GM21576 (cell line): ENCODE data around the gene ARG2.
A peak's percentile ranks its signal among the peaks of the same experiment; 100 is the strongest.

ENCODE experiments used
- ATAC-seq: cut with Tn5 transposase; IDR thresholded peaks from one replicate; pipeline ENCODE4 v1.9.1; 2021; ENCODE audit warnings: mild to moderate bottlenecking, moderate library complexity; ENCODE audit not compliant: unreplicated experiment

ARG2 gene

GRCh38 chr14:67619446-67620216 lies at the start of gene ARG2:
TSS of gene ARG2 (plus strand) at chr14:67619920. CDS start at chr14:67619978, 58 bp downstream.
- peak; percentile 92 for ATAC-seq

GRCh38 chr14:67570453-67570852 lies 49.3 kb upstream of the ARG2 start:
- no peak for ATAC-seq

- no peak for ATAC-seq
These were observed 48.3 kb upstream of the ARG2 start for GRCh38 chr14:67571275-67571990.

DNA sequence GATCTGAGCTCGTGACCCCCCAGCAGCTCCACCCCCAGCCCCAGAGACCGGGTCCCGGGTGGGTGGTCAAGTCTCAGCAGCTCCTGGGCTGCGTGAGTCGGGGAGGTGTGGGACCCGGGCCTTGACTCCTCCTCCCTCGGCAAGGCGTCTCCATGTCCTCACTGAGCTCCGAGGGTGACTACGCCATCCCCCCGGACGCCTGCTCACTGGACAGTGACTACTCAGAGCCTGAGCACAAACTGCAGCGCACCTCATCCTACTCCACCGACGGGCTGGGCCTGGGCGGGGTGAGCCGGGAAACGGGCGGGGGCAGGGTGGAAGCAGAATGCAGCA lies 47.8 kb upstream of the ARG2 start:
- no peak for ATAC-seq

- ATAC-seq = no peak
These were observed 47.1 kb upstream of the ARG2 start for GRCh38 chr14:67572608-67573007.

GRCh38 chr14:67573228-67574010 lies 46.3 kb upstream of the ARG2 start:
- no peak for ATAC-seq

DNA sequence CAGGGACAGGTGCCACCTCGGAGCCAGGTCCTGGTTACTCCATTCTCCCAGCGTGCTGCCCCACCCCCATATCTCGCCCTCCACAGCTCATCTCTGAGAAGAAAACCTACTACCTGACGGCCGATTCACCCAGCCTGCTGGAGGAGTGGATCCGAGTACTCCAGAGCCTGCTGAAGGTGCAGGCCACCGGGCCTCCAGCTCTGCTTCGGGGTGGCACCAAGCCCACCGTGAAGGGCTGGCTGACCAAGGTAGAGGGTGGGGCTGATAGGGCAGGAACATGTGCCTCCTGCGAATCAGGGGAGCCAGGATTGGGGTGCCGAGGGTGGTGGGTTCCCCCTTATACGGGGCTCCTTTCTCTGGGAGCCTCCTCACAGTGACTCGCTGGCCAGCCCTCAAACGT lies 45.6 kb upstream of the ARG2 start:
- ATAC-seq = no peak

DNA sequence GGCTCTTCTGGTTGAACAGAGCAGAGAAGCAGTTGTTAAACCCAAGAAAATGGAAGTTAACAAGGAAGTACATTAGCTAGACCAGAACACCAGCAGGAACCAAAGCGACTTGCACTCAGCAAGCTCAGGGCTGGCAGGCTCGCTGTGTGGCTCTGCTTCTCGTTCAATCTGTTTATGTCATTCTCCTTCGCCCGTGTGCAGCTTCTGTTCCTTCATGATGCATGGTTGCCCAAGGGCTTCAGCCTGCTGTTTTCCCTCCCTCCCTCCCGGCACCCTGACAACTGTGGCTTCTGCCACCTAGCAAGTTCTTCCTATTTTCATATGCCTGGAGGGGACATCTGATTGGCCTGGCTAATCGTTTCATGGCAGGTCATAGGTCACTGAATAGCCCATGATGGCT lies 44.9 kb upstream of the ARG2 start:
- no peak for ATAC-seq

- no peak for ATAC-seq
These were observed 44.0 kb upstream of the ARG2 start for GRCh38 chr14:67575684-67576083.

DNA sequence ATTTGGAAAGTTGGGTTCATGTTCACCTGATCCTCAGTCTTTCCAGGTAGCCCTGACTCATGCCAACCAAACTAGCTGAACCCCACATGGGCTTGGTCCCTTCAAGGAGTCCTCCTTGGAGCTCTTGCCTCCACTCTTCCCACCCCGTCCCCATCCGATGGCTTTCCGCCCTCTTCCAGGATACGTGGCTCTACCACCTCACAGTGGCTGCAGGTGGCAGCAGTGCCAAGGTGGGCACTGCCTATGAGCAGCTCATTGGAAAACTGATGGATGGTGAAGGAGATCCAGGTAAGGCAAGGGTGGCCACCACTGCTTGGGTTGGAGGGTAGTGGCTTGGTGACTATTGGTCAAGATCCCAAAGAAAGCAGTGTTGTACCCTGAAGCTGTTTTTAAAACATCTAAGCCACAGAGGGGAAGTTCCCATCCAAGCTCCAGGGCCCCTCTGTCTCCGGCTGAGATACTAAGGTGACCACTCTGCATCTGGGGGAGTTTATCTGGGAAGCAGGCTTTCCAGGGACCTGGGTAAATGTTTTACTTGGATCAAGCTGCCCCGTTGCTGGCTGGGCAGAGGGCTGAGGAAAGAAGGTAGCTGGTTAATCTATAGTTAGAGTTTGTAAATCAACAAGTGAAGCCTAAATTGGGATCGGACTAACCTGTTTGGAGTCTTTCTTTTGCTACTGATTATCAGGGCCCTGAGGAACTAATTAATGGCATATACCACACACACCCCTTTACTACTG lies 43.3 kb upstream of the ARG2 start:
- no peak for ATAC-seq

- ATAC-seq = no peak
These were observed 42.4 kb upstream of the ARG2 start for GRCh38 chr14:67577181-67577808.

- no peak for ATAC-seq
These were observed 41.6 kb upstream of the ARG2 start for GRCh38 chr14:67577909-67578749.

DNA sequence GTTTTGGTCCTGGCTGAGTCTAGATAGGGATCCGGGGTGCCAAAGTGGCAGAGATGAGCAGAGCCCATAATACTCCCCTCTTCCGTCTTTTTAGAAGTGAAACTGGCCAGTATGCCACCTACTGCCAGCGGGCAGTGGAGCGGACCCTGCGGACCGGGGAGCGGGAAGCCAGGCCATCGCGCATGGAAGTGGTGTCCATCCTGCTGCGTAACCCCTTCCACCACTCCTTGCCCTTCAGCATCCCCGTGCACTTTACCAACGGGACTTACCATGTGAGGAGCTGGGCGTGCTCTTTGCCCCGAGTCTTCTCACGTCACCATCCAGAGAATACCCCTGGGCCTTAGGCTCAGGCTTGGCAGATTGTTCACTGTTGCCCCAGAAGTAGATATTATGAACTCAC lies 40.7 kb upstream of the ARG2 start:
- no peak for ATAC-seq

- ATAC-seq = no peak
These were observed 40.1 kb upstream of the ARG2 start for GRCh38 chr14:67579636-67580035.

DNA sequence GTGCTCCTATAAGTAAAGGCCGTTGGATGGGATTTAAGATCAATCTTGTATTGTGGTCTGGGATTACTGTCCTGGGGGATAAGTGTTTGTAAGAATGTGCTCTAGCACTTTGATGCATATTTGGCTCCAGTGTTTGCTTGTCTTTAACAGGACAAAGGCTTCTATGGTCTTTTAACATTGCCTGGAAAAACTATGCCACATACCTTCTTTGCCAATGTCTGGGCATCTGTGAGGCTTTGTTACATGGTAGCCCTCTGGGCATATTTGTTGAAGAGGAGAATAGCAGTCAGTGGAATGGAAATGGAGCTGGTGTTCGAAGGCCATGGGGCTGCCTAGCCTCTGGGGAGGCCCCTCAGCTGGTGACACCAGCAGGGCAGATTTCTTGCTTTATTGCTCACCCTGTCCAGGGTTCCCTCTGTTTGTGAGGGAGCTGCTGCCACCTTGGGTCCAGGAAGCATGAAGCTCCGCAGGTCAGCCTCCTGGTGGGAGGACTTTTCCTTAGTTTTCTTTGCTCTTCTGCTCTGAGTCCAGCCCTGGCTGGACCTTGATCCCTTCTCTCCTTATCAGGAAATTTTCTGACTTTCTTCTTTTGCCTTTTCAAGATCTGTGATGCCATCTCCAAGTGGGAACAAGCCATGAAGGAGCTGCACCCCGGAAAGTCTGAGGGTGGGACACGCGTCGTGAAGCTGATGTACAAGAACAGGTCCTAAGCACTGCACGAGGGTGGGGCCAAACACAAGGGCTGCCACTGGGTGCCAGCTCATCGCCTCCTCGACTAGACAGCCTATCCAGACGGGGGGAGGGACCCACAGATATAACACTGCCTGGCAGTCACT lies 39.2 kb upstream of the ARG2 start:
- ATAC-seq = no peak

GRCh38 chr14:67581643-67582042 lies 38.1 kb upstream of the ARG2 start:
- ATAC-seq = no peak

GRCh38 chr14:67582061-67582460 lies 37.7 kb upstream of the ARG2 start:
- no peak for ATAC-seq

DNA sequence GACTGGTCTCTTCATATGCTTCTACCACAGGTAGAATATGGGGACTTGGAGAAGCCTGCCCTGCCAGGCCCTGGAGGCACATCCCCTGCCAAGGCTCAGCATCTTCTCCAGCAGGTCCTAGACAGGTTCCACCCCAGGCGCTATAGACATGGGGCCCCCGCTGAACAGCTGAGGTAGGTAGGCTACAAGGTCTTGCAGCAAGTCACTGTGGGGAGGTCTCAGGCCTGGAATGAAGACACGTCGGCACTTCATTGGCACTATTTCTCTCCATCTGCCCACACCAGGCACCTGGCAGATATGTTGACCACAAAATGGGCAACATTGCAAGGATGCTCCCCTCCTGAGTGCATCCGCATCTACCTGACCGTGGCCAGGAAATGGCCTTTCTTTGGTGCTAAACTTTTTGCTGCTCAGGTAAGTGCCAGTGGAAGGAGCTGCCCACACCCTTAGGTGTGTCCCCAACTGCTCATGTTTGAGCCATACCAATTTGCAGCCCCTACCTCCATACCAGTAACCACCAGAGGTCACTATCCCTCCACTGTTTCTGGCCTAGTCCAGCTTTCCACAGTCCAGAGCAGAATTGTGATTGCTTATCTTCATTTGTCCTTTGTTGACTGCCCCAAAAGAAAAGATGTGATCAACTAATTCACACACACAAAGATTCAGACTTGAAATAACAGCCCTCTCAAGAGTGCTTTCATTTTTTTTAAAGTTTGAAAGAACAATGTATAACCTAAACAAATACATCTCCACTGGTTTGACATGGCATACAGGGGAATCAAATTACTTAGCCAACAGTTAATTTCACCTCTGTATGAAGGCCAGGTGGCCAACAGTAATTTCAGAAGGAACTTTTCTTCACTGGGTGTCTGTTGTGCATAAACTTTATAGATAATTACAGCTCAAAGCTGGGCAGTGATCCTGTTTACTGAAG lies 35.7 kb upstream of the ARG2 start:
- ATAC-seq = no peak
